Chondrocyte (in vitro differentiated cells): ENCODE data around the gene IFNA10. TPM values are rescaled to one million over a fixed set of nuclear protein-coding genes. Genes with fewer than 3 reads are reported as not detected.
A peak's percentile ranks its signal among the peaks of the same experiment; 100 is the strongest.
"Not testable (repeated sequence)": the region's sequence is repeated elsewhere in the genome, so short reads cannot be mapped to it uniquely, and the experiment has no call there.

Experiments
- DNase-seq: peaks from one replicate; pipeline ENCODE4 v3.0.0; 2021; ENCODE audit warnings: mixed read lengths, low spot score
- H3K27ac Mint-ChIP-seq: one replicate; pipeline ENCODE4 v1.8.0; 2021; ENCODE audit warnings: mild to moderate bottlenecking, moderate library complexity, mixed read lengths; ENCODE audit not compliant: unreplicated experiment
- H3K27me3 Mint-ChIP-seq: 2 replicates; pipeline ENCODE4 v1.8.0; 2021; ENCODE audit warnings: low read depth, mixed read lengths
- H3K36me3 Mint-ChIP-seq: 2 replicates; pipeline ENCODE4 v1.8.0; 2021; ENCODE audit warnings: low read depth, mixed read lengths
- H3K4me1 Mint-ChIP-seq: 2 replicates; pipeline ENCODE4 v1.8.0; 2021; ENCODE audit warnings: low read depth, mild to moderate bottlenecking, mixed read lengths
- H3K4me3 Mint-ChIP-seq: one replicate; pipeline ENCODE4 v1.8.0; 2021; ENCODE audit warnings: mild to moderate bottlenecking, moderate library complexity, mixed read lengths; ENCODE audit not compliant: unreplicated experiment
- H3K9me3 Mint-ChIP-seq: 2 replicates; pipeline ENCODE4 v1.8.0; 2021; ENCODE audit warnings: low read depth, mixed read lengths
- total RNA-seq: library from RNA; stranded (reverse); gene quantifications from 3 replicates; pipeline ENCODE4 v1.2.1, GENCODE V29; 2021
- TF ChIP-seq, protein P1 (sequence below): fragments of 200-600 bp; sonication (generic); IDR thresholded peaks from 2 replicates; pipeline ENCODE4 v1.5.0; 2021; ENCODE audit warnings: antibody characterized with exemption, mild to moderate bottlenecking, moderate library complexity

Gene IFNA10
- total RNA-seq, 1 donor from 2014 or later: not detected

DNA sequence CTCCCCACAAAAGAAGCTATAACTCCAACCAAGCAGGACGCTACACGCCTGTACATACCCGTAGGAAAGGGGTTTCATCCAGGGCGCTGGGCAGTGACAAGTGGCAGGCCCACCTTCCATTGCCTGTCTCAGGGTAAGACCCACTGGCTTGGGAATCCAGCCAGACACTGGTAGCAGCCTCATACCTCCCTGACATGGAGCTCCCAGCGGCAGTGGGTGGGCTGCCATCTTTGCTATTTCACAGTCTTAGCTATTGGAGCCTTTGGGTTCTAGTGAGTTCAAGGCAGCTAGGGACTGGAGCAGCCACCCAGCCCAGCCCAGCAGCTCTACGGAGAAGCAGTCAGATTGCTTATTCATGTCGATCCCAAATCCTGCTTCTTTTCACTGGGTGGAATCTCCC lies 3.4 kb upstream of the IFNA10 start:
- H3K27ac Mint-ChIP-seq: no peak overlapping the region
- TF ChIP-seq, protein P1, sequence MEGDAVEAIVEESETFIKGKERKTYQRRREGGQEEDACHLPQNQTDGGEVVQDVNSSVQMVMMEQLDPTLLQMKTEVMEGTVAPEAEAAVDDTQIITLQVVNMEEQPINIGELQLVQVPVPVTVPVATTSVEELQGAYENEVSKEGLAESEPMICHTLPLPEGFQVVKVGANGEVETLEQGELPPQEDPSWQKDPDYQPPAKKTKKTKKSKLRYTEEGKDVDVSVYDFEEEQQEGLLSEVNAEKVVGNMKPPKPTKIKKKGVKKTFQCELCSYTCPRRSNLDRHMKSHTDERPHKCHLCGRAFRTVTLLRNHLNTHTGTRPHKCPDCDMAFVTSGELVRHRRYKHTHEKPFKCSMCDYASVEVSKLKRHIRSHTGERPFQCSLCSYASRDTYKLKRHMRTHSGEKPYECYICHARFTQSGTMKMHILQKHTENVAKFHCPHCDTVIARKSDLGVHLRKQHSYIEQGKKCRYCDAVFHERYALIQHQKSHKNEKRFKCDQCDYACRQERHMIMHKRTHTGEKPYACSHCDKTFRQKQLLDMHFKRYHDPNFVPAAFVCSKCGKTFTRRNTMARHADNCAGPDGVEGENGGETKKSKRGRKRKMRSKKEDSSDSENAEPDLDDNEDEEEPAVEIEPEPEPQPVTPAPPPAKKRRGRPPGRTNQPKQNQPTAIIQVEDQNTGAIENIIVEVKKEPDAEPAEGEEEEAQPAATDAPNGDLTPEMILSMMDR: no peak
- peaks cover 32% of the 10 kb centered on the region for H3K27me3 Mint-ChIP-seq
- H3K9me3 Mint-ChIP-seq: no peaks in the 10 kb centered on the region
- H3K4me3 Mint-ChIP-seq: no peak overlapping the region
- no peaks in the 10 kb centered on the region for H3K36me3 Mint-ChIP-seq
- DNase-seq: peak; percentile 40
- no peaks in the 10 kb centered on the region for H3K4me1 Mint-ChIP-seq

DNA sequence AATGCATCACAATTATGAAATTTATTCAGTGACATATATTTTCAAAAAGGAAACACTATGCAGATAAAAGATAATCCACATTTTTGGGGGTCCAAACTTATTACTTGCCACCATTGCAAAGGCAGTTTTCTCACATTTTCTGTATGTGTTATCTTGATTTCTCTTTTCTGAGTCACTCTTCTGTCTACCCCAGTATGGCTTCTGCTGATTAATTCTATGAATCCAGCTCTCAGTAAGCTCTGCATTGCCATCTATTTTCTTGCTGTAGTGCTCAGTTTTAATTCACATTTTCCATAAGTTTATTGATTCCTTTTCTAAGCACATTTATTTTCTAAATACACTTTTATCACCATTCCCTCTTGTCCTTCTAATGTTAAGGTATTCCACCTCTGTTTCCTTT lies 1.7 kb downstream of the IFNA10 start:
- DNase-seq: no peak
- H3K9me3 Mint-ChIP-seq: peaks cover 6% of the 10 kb centered on the region

DNA sequence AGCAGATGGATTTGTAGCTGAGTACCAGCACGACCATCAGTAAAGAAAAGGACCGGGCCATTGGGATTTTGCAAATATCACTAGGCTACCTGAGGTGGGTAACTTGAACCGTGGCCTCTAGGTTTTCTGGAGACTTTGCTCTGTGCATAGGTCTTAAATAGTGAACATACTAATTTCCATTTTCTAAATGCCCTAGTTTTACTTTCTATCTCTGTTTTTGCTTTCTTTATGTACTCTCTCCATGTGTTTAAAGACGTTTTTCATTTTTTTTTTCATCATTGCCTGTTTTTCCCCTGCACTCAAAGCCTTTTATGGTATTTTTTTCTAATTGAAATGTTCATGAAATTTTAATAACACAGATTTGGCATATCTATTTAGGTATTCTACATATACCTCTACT lies 4.8 kb downstream of the IFNA10 start, which contains the start of gene IFNA7:
IFNA7 (minus strand) TSS at position 101 of the 400 bp plus-strand sequence; CDS start at position 61, 40 bp downstream.
- peaks cover 34% of the 10 kb centered on the region for H3K27me3 Mint-ChIP-seq
- not testable (repeated sequence) for H3K4me1 Mint-ChIP-seq, H3K4me3 Mint-ChIP-seq, DNase-seq, H3K36me3 Mint-ChIP-seq, H3K9me3 Mint-ChIP-seq, H3K27ac Mint-ChIP-seq

More for the DNA sequence above, 1.7 kb downstream of the IFNA10 start:
- no peak overlapping the region for H3K4me3 Mint-ChIP-seq
- no peaks in the 10 kb centered on the region for H3K36me3 Mint-ChIP-seq
- no peaks in the 10 kb centered on the region for H3K4me1 Mint-ChIP-seq
- H3K27me3 Mint-ChIP-seq: peaks cover 36% of the 10 kb centered on the region
- no peak overlapping the region for H3K27ac Mint-ChIP-seq
- TF ChIP-seq, protein P1: no peak

DNA sequence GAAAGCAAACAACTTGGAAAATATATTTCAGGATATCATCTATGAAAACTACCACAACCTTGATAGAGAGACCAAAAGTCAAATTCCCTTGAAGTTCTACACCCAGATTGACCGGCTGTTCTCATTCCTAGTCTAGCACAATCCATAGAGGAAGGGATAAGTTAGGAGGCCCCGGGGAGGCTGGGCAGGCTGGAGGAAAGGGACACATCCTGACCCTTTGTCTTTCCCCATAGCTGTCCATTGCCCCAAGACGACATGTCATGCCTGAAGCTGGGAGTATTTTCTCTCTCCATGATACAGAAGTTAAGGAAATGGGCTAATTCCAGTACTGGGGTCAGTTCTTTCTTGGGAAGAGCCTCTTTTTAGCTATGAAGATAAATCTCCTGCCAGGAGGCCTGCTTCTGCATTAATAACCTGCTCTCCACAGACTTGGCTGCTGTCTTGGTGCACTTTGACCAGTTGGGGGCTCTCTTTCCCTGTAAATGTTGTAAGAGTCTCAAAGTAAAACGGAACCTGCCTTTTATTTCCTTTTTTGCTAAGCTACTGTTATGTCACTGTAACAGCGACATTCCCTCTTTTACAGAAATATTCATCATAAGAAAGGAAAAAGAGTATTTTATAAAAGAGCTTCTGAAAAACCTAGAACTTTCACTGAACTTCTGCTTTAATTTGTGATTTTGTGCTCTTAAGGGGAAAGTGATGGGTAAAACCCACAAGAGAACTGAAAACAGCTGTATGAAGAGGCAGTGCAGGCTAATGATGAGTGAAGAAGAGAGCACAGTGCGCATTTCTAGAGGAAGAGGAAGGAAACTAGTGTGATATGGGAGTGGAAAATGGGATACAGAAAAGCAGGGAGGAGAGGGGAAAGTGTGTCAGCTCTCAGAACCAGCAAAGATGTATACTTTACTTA lies 11.8 kb downstream of the IFNA10 start:
- H3K27ac Mint-ChIP-seq, H3K9me3 Mint-ChIP-seq, H3K36me3 Mint-ChIP-seq, H3K4me1 Mint-ChIP-seq, DNase-seq, H3K4me3 Mint-ChIP-seq: not testable (repeated sequence)
- TF ChIP-seq, protein P1: peak; percentile 77
- peaks cover 31% of the 10 kb centered on the region for H3K27me3 Mint-ChIP-seq

DNA sequence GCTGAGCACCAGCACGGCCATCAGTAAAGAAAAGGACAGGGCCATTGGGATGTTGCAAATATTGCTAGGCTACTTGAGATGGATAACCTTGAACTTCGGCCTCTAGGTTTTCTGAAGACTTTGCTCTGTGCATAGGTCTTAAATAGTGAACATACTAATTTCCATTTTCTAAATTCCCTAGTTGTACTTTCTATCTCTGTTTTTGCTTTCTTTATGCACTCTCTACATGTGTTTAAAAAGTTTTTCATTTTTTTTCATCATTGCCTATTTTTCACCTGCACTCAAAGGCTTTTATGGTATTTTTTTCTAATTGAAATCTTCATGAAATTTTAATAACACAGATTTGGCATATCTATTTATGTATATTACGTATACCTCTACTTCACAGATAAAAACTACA lies 19.5 kb downstream of the IFNA10 start, which contains the start of gene IFNA4:
IFNA4 (minus strand) TSS at position 101 of the 400 bp plus-strand sequence; CDS start at position 45, 56 bp downstream.
- H3K9me3 Mint-ChIP-seq, H3K27ac Mint-ChIP-seq, H3K36me3 Mint-ChIP-seq, H3K4me3 Mint-ChIP-seq, H3K4me1 Mint-ChIP-seq, DNase-seq: not testable (repeated sequence)
- peaks cover 37% of the 10 kb centered on the region for H3K27me3 Mint-ChIP-seq

DNA sequence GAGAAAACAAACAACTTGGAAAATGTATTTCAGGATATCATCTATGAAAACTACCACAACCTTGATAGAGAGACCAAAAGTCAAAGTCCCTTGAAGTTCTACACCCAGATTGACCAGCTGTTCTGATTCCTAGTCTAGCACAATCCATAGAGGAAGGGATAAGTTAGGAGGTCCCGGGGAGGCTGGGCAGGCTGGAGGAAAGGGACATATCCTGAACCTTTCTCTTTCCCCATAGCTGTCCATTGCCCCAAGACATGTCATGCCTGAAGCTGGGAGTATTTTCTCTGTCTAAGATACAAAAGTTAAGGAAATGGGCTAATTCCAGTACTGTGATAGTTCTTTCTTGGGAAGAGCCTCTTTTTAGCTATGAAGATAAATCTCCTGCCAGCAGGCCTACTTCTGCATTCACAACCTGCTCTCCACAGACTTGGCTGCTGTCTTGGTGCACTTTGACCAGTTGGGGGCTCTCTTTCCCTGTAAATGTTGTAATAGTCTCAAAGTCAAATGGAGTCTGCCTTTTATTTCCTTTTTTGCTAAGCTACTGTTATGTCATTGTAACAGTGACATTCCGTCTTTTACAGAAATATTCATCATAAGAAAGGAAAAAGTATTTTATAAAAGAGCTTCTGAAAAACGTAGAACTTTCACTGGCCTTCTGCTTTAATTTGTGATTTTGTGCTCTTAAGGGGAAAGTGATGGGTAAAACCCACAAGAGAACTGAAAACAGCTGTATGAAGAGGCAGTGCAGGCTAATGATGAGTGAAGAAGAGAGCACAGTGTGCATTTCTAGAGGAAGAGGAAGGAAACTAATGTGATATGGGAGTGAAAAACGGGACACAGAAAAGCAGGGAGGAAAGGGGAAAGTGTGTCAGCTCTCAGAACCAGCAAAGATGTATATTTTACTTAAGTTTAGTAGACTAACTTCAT lies 23.9 kb downstream of the IFNA10 start:
- H3K4me3 Mint-ChIP-seq, DNase-seq, H3K9me3 Mint-ChIP-seq, H3K36me3 Mint-ChIP-seq, H3K4me1 Mint-ChIP-seq, H3K27ac Mint-ChIP-seq: not testable (repeated sequence)
- peaks cover 31% of the 10 kb centered on the region for H3K27me3 Mint-ChIP-seq
- TF ChIP-seq, protein P1: peak; percentile 64
